HG03378 (cell line): ENCODE data around the gene MRM3.
"Not testable (repeated sequence)": the region's sequence is repeated elsewhere in the genome, so short reads cannot be mapped to it uniquely, and the experiment has no call there.

Source experiments
- ATAC-seq: cut with Tn5 transposase; IDR thresholded peaks from one replicate; pipeline ENCODE4 v1.9.1; 2021; ENCODE audit warnings: mild to moderate bottlenecking, moderate library complexity; ENCODE audit not compliant: unreplicated experiment

MRM3 gene

DNA sequence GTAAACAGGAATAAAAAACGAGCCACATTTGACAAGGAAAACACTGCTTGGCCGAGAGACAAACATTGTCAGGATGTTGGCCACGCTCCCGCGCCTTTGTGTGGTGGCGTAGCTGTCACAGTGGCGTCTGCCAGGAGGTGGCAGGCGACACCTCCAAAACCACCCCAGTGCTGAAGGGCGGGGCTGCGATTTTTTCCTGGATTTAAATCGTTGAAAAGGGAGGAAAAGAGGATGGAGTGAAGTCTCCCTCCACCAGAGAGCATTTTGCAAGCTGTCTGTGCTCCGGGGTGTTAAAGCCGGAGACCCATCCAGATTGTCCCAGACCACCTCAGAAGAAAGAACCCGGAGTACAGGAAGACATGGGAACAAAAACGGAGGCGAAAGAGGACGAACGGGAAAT lies 12.7 kb downstream of the MRM3 start:
- no peak for ATAC-seq

DNA sequence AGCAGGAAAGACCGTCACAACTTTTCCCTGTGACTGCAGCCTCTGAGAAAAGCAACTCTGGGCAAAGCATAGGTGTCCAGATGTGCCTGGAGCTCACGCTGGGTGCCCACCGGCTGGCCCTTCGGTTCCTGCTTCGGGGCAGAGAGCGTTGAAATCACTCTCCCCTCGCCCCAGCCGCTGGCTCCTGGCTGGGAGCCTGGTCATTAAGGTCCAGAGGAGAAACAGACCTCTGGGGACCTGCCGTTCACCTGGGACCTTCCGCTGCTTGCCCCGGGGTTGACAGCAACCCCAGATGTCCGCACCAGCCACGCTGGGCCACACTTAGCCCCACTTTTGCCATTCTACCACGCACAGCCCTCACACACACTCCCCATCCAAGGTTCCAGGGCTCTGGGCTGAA lies 13.1 kb downstream of the MRM3 start:
- ATAC-seq, result no peak

- ATAC-seq, result no peak
These were observed 13.6 kb downstream of the MRM3 start for GRCh38 chr17:795721-796120.

DNA sequence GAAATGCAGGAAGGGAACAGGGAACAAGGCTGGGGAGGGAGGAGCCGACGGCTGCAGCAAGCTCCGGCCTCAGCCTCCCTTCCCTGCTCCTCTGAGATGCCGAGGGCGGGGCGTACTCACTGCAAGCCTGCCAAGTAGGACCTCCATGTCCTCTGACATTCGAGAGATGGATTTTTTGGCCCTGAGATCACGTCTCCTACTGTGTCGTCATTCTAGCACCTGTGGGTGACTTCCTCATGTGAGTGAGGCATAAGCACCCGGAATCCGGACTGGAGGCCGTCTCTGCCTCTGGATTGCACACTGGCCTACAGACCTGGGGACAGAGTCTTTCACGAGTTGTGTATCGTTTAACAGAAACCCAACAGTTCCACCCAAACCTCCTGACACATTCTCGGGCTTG lies 14.5 kb downstream of the MRM3 start:
- ATAC-seq, result no peak

- no peak for ATAC-seq
These were observed 15.2 kb downstream of the MRM3 start for GRCh38 chr17:797236-797840.

DNA sequence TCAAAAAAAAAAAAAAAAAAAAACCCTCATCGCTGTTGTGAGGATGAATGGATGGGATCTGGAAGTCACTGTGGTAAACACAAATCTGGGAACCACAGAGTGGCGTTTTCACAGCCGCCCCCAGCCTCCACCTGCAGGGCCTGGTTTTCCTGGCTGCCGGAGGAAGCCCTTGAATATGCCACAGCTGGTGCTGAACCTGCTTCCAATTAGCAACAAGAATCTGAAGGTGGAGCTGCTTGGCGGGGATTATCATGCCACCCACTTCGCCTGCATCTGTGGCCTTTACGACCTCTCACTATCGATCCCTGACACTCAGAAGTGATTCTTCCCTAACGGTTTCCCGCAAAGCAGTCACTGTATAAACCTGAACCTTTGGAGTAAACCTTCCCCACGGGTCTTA lies 16.1 kb downstream of the MRM3 start:
- no peak for ATAC-seq

GRCh38 chr17:799261-799660 lies 17.1 kb downstream of the MRM3 start:
- no peak for ATAC-seq

GRCh38 chr17:800446-801242 lies 18.5 kb downstream of the MRM3 start:
- ATAC-seq, result no peak

DNA sequence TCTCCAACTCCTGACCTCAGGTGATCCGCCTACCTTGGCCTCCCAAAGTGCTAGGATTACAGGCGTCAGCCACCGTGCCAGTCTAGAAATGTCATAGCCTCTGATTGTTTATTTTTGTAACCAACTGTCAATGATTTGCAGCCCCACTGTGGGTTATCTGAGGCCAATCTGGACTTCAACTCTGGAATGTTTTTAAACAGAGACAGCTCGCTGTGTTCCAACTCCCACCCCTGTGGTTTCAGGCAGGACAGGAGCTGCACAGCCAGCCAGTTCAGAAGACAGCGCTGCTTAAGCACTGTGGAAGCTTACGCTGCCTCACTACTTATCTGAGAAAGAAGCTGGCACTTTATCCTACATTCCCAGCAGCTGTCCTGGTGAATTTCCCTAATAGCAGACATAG lies 19.5 kb downstream of the MRM3 start:
- ATAC-seq, result no peak

GRCh38 chr17:802481-802880 lies 20.3 kb downstream of the MRM3 start:
- no peak for ATAC-seq

- no peak for ATAC-seq
These were observed 21.0 kb downstream of the MRM3 start for GRCh38 chr17:802901-803881.

DNA sequence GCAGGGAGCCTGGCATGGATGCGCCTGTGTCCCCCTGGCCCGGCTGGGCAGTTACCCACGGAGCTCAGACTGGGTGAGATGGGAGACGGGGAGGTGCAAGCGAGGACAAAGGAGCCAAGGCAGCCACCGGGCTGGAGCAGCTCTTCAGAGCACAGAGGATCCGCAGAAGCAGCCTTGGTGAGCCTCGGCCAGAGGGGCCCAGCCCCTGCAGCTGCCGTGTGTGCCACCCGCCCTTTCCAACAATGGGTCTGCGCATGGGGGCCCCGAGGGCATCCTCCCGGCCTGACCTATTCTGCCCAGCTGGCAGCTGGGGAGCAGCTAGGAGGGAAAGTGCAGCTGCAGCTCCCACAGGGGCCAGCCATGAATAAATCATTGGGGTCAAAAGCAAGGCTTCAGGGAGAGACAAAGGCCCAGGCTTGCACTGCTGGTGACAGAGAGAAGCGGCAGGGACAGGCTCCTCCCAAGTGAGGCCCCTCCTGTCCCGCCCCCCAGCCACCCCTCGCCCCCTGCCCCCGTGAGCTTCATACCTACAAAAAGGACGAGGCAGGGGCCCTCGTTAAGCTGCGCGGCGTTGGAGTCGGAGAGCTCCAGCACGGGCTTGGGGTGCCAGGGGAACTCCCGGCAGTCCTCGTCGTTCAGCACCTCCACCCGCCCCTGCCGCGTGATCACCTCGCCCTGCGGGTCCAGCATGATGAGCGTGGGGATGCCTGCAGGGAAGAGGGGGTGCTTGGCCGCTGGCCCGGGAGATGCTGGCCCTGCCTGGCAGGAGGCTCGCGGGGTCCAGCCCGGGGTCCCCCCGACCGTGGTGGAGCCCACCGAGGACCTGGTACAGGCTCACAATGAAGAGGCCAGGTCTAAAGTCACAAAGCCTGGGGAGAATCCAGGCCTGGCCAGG lies 22.6 kb downstream of the MRM3 start:
- no peak for ATAC-seq

- ATAC-seq, result not testable (repeated sequence)
These were observed 23.7 kb downstream of the MRM3 start for GRCh38 chr17:805886-806285.

GRCh38 chr17:806346-806745 lies 24.2 kb downstream of the MRM3 start:
- ATAC-seq, result no peak

DNA sequence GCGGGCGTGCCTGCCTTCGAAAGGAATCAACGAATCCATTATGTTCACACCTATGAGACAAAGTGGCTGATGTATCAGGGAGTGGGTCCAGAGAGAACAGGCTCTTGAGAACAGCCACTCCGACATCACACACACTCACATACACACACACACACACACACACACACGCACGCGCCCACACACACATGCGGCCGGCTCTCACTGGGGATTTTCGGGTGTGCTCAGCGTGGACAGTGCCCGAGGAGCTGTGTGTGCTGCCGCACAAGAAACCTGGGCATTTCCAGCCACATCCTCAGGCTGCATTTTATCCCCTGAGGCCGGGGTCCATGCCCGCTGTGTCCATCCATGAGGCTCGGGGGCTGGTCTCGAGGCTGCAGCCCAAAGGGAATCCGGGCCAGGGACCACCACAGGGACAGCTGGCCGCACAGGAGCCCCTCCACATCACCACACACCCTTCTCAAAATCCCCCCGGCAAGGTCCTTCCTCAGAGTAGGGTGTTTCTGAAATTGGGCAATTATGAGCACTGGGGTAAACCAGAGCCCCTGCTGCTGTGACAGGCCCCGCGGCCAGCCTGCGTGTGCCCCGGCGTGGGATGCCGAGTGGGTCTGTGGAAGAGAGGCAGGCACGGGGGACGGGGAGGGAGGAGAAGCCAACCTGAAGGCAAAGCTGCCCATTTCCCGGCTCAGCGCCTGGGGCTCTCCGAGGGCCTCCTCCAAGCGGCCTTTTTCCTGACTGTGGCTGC lies 24.8 kb downstream of the MRM3 start:
- ATAC-seq, result no peak

- no peak for ATAC-seq
These were observed 25.6 kb downstream of the MRM3 start for GRCh38 chr17:807523-808294.

DNA sequence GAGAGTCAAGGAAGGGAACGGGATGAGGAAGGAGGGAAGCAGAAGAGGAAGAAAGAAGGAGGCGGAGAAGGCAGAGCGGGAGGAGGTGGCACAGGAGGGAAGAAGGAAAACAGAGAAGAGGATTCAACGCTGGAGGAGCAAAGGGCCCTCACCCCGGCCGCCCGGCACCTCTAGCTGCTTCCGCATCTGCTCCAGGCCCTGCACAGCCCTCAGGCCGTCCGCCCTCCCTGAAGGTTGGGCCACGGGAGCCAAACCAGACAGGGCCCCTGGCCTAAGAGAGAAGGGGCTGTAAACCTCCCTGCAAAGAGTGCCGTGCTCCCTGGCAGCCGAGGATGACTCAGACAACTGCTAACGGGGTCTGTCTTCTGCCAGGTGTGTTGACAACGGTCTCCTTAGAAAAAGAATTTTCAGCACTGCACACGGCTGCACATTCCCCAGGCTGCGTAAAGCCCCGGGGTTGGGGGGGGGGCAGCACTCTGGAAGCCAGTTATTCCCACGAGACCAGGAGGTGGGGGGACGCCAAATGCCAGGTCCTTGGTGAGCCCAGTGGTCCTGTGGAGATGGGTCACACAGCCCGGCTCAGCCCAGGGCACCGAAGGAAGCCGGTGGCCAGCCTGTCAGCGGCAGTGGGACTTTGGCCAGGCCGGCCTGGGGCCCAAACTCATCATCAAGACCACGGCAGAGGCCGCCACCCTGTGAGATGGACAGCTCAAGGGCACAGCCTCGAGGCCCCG lies 29.1 kb downstream of the MRM3 start:
- no peak for ATAC-seq

GRCh38 chr17:812638-813204 lies 30.6 kb downstream of the MRM3 start:
- no peak for ATAC-seq
